Choroid plexus epithelial cell (primary cell): ENCODE results near the gene ABTB2.
"Not testable (repeated sequence)": the region's sequence is repeated elsewhere in the genome, so short reads cannot be mapped to it uniquely, and the experiment has no call there.

Experiments
- DNase-seq: peaks from one replicate; pipeline ENCODE4 v3.0.0-alpha.2; 2010; ENCODE audit warnings: low read depth
- H3K4me3 ChIP-seq: 2 replicates; pipeline ENCODE4 v1.5.1; 2011; ENCODE audit warnings: low read depth, mild to moderate bottlenecking, control low read depth, low read length, moderate library complexity
- TF ChIP-seq, protein P1 (sequence below): conservative IDR thresholded peaks from 2 replicates; pipeline ENCODE4 v1.5.1; 2011; ENCODE audit warnings: low read depth, mild to moderate bottlenecking, control low read depth, inconsistent platforms, low read length, moderate library complexity

ABTB2 gene

DNA sequence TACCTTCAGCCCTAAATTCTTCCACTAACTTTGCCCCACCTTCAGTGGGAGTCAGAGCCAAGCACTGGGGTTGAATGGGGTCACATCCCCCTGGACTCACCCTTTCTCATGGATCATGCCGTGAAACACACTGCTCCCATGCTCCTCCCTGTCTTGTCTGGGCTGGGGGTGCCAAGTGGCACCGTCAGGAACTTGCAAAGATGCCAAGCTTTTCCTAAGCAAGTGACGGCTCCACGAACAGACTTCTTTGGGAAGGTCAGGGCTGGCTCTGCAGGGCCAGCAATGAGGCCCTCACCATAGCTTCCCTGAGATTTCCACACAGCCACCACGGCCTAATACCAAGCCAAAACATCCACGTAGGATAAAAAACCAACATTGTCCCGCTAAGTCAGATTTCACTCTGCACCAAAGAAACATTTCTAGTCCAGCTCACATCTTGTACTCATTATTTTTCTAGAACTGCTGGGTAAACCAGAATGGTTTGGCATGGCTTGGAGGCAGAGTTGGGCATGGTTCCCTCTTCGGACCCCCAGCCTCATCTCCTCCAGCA lies 175.9 kb downstream of the ABTB2 start:
- DNase-seq = no peak
- no peak overlapping the region for H3K4me3 ChIP-seq
- TF ChIP-seq, protein P1, sequence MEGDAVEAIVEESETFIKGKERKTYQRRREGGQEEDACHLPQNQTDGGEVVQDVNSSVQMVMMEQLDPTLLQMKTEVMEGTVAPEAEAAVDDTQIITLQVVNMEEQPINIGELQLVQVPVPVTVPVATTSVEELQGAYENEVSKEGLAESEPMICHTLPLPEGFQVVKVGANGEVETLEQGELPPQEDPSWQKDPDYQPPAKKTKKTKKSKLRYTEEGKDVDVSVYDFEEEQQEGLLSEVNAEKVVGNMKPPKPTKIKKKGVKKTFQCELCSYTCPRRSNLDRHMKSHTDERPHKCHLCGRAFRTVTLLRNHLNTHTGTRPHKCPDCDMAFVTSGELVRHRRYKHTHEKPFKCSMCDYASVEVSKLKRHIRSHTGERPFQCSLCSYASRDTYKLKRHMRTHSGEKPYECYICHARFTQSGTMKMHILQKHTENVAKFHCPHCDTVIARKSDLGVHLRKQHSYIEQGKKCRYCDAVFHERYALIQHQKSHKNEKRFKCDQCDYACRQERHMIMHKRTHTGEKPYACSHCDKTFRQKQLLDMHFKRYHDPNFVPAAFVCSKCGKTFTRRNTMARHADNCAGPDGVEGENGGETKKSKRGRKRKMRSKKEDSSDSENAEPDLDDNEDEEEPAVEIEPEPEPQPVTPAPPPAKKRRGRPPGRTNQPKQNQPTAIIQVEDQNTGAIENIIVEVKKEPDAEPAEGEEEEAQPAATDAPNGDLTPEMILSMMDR = no peak

- H3K4me3 ChIP-seq = no peak overlapping the region
- TF ChIP-seq, protein P1 = no peak
- DNase-seq = no peak
These were observed 176.6 kb downstream of the ABTB2 start for GRCh38 chr11:34181251-34181650.

DNA sequence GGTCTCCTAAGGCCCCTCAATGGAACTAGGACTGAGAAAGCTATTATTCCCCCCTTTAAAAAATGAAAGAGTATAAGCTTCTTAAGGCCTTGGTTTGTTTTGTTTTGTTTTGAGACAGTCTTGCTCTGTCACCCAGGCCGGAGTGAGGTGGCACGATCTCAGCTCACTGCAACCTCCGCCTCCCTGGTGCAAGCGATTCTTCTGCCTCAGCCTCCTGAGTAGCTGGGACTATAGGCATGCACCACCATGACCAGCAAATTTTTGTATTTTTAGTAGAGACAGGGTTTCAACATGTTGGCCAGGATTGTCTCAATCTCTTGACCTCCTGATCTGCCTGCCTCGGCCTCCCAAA lies 177.0 kb downstream of the ABTB2 start:
- not testable (repeated sequence) for H3K4me3 ChIP-seq, DNase-seq

DNA sequence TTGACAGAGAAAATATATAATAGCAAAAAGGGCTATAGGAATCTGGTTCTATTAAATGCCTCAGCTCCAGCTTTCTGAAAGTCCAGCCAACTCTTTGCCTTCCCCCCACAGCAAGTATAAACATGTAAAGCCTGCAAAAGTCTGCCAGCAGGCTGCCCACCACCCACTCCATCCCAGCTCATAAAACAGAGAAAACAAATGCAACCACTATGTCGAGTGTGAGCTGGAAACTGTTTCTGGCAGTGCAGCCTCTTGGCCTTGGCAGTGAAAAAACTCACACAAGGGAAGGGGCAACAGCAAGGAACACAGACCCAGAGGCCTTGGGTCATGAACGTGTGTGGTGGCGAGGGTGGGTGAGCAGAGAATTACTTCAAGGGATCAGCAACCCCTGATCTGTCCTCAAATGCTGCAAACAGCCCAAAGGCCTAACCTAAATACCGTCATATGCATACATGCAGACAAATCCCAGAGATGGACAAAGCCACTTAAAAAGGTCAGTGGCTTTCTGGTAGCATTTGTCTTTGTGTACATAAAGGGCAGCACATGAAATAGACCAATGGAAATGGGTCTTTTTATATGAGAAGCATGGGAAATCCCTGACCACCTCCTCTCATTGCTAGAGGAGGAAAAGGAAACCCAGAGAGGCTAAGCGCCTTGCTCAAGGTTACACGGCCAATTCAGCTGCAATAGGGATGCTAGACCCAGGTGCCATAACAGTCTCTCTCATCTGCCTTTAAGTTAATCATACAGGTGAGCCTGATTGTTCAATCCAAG lies 177.6 kb downstream of the ABTB2 start:
- H3K4me3 ChIP-seq = no peak overlapping the region
- TF ChIP-seq, protein P1 = no peak
- no peak for DNase-seq

- H3K4me3 ChIP-seq = no peak overlapping the region
- no peak for DNase-seq
- TF ChIP-seq, protein P1 = no peak
These were observed 178.7 kb downstream of the ABTB2 start for GRCh38 chr11:34179026-34179675.

DNA sequence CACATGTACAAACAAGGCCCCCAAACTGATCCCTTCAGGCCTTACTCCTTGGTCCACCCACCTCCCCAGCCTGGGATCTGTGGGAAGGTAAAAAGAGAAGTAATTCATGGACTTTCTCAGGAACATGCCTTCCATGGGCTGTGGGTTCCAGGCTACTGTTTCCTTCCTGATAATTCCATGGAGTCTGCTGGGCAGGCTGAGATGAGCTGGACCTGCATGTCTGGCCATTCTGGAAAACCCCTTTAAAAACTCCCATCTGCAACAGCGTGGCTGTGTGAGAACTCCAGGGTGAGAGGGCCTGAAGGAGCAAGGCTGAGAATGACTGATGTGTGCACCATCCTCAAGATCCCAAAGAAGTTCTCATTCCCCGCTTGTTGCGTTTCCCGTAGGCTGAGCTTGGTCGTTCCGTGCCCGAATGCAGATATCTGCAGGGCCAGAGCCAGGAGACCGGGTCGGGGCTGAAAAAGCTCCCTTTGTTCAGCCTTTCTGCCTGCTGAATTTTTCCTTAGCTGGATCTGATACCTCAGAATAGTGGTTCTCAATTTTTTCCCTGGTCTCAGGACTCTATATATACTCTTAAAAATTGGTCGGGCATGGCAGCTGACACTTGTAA lies 179.5 kb downstream of the ABTB2 start:
- TF ChIP-seq, protein P1 = no peak
- DNase-seq = no peak
- H3K4me3 ChIP-seq = no peak overlapping the region

GRCh38 chr11:34176751-34177209 lies 181.0 kb downstream of the ABTB2 start:
- DNase-seq = no peak
- H3K4me3 ChIP-seq = no peak overlapping the region
- TF ChIP-seq, protein P1 = no peak
